SH-SY5Y (cell line): Measurements from ENCODE around the gene POLN.

Experiments
- GATA2 ChIP-seq: IDR thresholded peaks from 2 replicates; pipeline ENCODE4 v1.6.1; 2011; ENCODE audit warnings: mild to moderate bottlenecking, low read depth, low read length
- GATA3 ChIP-seq: IDR thresholded peaks from 2 replicates; pipeline ENCODE4 v1.6.1; 2011; ENCODE audit warnings: low read depth, mild to moderate bottlenecking, low read length, moderate library complexity

The POLN gene

GRCh38 chr4:2269618-2270163, 27.8 kb upstream of the POLN start:
- no peak for TF ChIP-seq GATA2
- TF ChIP-seq GATA3, result no peak

- TF ChIP-seq GATA3 (no peak), GATA2 (no peak)
Measured at GRCh38 chr4:2269206-2269531, 27.2 kb upstream of the POLN start.

GRCh38 chr4:2268357-2269205, 26.7 kb upstream of the POLN start:
- TF ChIP-seq GATA3 (no peak), GATA2 (no peak)

GRCh38 chr4:2267841-2268240, 25.9 kb upstream of the POLN start:
- TF ChIP-seq GATA2, result no peak
- TF ChIP-seq GATA3, result no peak

GRCh38 chr4:2267320-2267811, 25.4 kb upstream of the POLN start:
- no peak for TF ChIP-seq GATA3
- no peak for TF ChIP-seq GATA2

- TF ChIP-seq GATA3 (no peak), GATA2 (no peak)
Measured at GRCh38 chr4:2266821-2267220, 24.9 kb upstream of the POLN start.

- TF ChIP-seq GATA3 (no peak), GATA2 (no peak)
Measured at GRCh38 chr4:2266181-2266580, 24.3 kb upstream of the POLN start.

GRCh38 chr4:2265113-2266110, 23.5 kb upstream of the POLN start:
- TF ChIP-seq GATA3 (no peak), GATA2 (no peak)

GRCh38 chr4:2264481-2265041, 22.6 kb upstream of the POLN start:
- no peak for TF ChIP-seq GATA2

- no peak for TF ChIP-seq GATA2
- TF ChIP-seq GATA3, result no peak
Measured at GRCh38 chr4:2263926-2264321, 22.0 kb upstream of the POLN start.

- no peak for TF ChIP-seq GATA3
- no peak for TF ChIP-seq GATA2
Measured at GRCh38 chr4:2262944-2263250, 21.0 kb upstream of the POLN start.

GRCh38 chr4:2262145-2262943, 20.4 kb upstream of the POLN start:
- no peak for TF ChIP-seq GATA3
- TF ChIP-seq GATA2, result no peak

- no peak for TF ChIP-seq GATA2
- TF ChIP-seq GATA3, result no peak
Measured at GRCh38 chr4:2261853-2262144, 19.9 kb upstream of the POLN start, which contains the start of gene MXD4. MXD4 (minus strand) TSS chr4:2262109; CDS start chr4:2261980, 129 bp downstream.
